ENCODE measurements around the gene LPP.

- TF ChIP-seq CTCF (IDR thresholded peaks at IDR 0.05; ENCODE audit: low read depth, low read length, poor library complexity, severe bottlenecking) (no peak), EZH2phosphoT487 (IDR thresholded peaks at IDR 0.05; ENCODE audit: borderline replicate concordance, low read length) (no peak)
Observed at GRCh38 chr3:188315553-188315952, 161.6 kb downstream of the LPP start.
